ENCODE data around the gene SLC51A.
"Not testable (repeated sequence)": the region's sequence is repeated elsewhere in the genome, so short reads cannot be mapped to it uniquely, and the experiment has no call there.

Gene SLC51A

GRCh38 chr3:196216089-196216564, at the start of gene SLC51A:
TSS of gene SLC51A (plus strand) at chr3:196216534. CDS start at chr3:196216713, 179 bp downstream.
- no peak for DNase-seq

GRCh38 chr3:196166741-196167140, 49.6 kb upstream of the SLC51A start:
- DNase-seq: no peak

DNA sequence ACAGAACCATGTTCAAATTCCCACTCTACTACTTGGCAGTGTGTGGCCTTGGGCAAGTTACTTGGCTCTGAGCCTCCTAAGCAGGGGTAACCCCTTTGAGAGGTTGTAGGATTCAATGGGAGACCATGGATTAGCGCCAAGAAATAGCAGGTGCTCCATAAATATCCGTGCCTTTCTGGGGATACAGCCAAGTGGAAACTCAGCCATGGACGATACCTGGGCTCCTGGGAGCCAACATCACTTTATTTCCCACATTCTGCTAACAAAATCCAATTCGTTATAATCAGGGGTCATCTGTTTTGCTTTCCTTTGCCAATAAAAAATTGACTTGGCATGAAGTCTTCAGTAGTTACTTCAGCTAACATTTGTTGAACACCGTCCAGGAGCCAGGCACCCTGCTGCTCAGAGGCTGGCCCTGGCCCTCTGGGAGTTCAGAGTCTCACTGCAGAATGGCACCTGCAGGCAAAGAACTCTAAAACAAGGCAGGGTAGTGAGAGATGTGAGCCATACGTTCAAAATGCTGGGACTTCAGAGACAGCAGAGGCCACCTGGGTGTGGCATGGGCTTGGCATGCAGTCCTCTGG, 47.4 kb upstream of the SLC51A start:
- DNase-seq: no peak

DNA sequence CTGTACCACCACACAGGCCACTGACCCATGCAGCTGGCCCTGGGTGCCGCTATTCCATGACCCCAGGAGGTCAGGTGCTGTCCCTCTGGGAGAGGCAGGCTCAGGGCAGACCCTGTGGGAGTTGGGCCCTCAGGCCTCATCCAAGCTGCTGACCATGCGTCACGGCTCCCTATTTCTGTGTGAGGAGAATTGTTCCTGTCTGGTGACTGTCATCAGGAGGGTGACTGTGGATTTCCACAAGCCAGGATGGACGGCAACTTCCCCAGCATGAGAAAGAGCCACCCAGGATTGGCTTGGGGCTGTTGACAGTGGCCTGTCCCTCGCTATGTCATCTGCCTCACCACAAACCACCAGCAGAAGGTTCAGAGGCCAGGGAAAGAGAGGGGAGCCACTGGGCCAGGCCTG, 46.5 kb upstream of the SLC51A start:
- no peak for DNase-seq

GRCh38 chr3:196170296-196170695, 46.0 kb upstream of the SLC51A start:
- DNase-seq: not testable (repeated sequence)

GRCh38 chr3:196174652-196175051, 41.7 kb upstream of the SLC51A start:
- DNase-seq: no peak

DNA sequence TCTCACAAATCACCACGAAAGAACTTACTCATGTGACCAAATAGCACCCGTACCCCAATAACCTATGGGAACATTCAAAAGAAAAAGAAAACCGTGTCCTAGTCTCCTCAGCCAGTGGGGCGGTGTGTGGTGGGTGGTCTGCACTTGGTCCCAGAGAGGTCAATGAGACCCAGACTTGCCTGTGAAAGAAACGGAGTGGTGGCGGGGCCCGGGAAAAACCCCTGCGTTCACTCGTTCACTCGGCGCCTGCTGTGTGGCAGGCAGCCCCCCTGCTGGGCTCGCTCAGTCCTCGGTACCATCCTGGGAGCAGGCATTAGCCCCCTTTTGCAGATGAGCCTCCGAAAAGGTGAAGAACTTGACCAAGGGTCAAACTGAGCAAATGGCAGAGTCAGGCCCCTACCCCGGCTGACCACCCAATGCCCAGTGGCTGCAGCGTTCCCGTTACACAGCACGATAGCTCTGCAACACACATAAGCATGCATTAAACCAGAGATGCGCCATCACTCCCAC, 41.2 kb upstream of the SLC51A start:
- DNase-seq: no peak

DNA sequence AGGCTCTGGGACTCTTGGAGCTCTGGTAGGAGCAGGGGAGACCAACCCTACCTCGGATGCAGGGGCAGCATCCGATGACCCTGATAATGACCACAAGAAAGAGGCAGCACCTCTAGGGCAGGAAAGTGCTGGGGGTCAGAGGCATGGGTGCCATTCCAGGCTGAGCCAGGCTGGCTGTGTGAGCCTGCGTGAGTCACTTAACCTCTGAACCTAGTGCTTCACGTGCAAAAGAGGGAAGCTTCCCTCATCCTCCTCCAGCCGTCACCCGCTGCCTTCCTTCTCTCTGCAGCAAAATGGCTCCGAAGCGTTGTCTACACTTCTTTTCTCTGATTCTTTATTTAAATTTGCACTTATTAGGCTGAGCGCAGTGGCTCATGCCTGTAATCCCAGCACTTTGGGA, 40.6 kb upstream of the SLC51A start:
- no peak for DNase-seq

DNA sequence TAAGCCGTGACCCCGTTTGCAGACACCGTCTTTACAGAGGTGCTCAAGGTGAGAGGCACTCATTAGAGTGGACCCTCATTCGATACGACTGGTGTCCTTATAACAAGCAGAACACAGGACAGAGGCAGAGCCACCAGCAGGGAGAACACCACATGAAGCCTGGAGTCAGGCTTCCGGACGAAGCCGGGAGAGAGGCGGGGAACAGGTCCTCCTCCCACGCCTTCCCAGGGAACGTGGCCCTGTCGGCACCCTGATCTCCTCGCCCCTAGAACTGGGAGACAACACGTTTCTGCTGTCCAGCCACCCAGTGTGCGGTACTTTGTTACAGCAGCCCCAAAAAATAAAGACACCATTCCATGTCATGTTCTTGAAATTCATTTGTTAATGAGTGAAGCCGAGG, 38.8 kb upstream of the SLC51A start:
- DNase-seq: no peak

DNA sequence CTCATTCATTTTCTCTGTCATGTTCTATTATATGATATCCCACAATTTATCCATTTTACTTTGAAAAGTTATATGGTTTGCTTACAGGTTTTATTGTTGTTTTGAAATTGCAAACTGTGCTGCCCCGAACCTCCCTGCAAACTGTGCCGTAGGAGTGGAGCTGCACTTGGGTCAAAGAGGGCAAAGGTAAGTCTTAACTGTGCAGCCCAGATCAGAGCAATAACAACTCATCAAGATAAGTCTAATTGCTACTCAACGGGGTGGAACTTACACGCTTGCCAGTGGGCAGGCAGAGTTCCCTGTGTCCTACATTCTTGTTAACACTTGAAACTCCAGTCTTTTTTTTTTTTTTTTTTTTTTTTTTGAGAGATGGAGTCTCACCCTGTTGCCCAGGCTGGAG, 38.4 kb upstream of the SLC51A start:
- no peak for DNase-seq

DNA sequence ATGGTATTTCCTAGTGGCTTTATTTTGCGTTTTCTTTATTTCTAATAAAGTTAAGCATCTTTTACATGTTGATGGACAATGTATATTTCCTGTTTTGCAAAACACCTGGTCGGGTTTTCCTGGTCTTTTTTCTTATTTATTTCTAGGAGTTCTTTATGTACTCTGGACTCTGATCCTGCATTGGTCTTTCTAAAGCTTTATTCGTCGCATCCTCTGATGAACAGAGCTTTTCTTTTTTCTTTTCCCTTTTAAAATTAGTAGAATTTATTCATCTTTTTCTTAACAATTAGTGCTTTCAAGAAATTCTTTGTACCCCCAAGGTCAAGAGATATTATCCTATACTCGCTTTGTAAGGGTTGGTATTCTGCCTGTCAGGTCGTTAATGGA, 37.3 kb upstream of the SLC51A start:
- no peak for DNase-seq

GRCh38 chr3:196179380-196180308, 36.7 kb upstream of the SLC51A start:
- DNase-seq: peak; percentile 73

- DNase-seq: no peak
These were observed 36.0 kb upstream of the SLC51A start for GRCh38 chr3:196180346-196180745.

DNA sequence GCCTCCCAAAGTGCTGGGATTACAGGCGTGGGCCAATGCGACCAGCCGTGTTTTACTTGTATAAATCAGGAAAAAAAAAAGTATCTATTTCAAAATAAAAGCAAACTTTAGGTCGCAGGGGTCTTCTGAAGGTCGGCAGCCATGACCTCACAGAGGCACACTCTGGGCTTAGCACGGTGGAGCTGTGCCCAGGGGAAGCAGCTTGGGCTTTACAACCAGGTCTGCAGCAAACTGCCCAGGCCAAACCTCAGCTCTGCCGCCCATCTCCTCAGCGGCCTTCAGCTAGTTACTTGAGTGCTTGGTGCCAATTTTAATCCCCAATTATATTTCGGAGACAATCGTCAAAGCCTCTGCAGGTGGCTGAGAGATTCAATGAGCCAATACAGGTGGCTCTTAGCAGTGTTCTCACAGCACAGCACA, 35.2 kb upstream of the SLC51A start:
- no peak for DNase-seq

GRCh38 chr3:196184169-196184432, 32.2 kb upstream of the SLC51A start:
- not testable (repeated sequence) for DNase-seq

DNA sequence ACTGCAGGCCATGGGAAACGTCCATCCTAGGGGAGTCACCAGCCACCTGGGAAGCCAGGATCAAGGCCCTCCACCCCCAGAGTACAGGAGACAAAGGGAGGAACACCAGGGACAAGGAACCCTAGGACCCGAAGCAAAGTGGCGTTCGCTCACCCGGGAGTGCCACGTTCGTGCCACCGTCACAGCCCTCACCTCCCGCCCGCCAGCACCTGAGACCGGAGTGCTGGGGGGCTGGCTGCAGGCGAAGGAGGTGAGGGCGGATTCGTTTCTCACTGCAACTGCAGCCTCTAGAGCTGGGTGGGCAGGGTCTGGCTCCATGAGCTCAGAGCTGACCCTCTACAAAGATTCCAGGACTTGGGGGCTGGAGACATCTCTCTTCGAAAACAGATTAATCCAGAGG, 31.5 kb upstream of the SLC51A start:
- DNase-seq: no peak

DNA sequence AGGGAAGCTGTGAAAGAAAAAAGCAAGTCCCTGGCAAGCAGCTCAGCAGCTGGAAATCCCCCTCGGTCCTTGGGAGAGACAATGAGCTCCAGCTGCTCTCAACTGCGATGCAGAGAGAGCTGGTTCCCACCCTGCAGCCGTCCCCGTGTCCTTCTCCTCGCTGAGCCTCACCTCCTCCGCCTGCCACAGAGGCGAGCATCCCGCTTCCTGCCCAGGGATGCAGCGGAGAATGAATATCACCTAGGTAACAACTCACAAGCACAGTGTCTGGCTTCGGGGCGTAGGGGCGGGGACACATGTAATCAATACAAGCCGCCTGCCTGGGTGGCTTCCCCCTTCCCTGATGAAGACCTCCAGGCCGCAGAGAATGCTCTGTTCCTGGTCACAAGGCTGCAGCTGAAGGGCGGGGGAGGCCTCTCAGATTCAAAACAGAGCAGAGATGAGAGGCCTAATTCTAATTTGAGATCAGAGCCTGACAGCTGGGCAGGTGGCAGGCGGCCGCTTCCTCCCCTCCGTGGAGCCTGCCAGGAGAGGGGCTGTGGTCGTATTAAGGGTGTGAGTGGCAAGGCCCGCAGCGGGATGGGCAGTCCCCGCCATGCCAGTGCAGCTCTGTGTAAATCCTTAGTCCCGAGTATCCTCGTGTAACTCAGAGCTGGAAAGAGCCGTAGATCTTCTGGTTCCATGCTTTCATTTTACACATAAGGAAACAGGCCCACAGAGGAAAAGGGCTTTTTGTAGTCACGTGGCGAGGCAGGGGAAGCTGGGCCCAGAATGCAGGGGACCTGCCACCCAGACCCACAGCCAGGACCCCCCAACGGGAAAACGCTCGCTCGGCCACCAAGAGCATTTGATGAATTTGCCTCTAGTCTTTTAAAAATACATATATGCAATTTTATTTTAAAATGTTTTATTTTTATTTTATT, 29.4 kb upstream of the SLC51A start:
- DNase-seq: no peak

DNA sequence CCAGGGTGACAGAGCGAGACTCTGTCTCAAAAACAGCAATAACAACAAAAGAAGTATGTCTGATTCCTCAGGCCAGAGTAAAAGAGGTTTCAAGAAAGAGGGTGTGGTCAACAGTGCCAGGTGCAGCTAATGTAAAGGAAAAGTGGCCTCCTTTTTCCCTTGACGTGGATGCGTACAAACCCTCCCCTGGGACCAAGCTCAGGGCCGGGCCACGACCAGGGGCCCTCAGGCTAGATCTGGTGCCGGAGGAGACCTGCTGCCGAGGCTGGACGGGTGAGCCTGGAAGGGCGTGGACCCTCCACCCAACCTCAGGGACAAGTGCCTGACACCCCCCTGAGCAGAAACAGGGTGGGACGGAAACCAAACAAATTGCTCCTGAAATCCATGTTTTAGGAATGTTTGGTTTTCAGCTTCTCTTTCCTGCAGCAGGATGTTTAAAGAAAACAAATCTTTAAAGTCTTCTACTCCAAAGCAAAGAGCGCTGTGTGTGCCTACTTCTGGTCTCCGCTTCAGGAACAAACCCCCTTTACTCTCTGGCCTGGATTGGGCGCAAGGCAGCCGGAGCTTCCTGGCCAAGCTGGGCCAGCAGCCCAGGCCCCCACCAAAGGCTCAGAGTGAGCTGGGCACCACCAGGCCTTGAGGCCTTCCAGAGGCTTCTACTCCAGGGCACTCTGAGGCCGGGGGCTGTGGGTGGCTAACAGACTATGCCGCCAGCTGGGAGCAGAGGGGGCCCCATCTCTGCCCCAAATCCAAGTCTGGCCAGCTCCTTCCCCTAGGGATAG, 26.6 kb upstream of the SLC51A start:
- no peak for DNase-seq

DNA sequence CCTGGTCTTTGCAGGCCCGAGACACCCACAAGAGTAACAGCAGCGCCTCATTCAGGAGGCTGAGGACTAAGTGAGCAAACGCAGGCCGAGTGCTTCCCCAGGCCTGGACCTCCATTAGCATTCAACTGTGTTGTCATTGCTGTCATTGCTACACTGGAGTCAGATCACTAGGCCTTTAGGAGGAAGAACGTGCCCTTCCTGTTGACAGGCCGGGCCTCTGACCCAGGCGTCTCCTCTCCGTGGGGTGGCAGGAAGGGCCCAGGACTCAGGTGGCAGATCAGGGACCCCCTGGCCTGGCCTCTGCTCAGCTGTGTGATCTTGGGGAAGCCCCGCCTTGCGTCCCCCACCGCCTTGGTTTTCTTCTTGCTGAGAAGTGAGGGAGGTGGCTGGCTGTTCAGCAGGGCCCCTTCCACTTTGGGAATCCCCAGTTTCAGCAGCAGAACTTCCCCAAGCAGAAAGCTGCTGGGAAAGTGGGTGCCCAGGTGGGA, 24.3 kb upstream of the SLC51A start:
- peak; percentile 44 for DNase-seq

GRCh38 chr3:196192524-196193051, 23.7 kb upstream of the SLC51A start:
- peak; percentile 30 for DNase-seq

GRCh38 chr3:196193133-196193735, 23.1 kb upstream of the SLC51A start:
- no peak for DNase-seq
